B cell (primary cell): ENCODE results near the gene TNPO3. TPM values are rescaled to one million over a fixed set of nuclear protein-coding genes. Genes with fewer than 3 reads are reported as not detected.

Experiments used
- ATAC-seq: fragments of 200-7000 bp; cut with Tn5 transposase; one replicate; pipeline ENCODE4 v1.10.0; 2021; ENCODE audit warnings: low read depth, mild to moderate bottlenecking, moderate number of reproducible peaks, moderate library complexity
- CTCF ChIA-PET: fragments of 350-600 bp; sonication (Branson Sonifier 250); formaldehyde crosslinking; loops from one replicate; lab custom pipeline; 2021; ENCODE audit warnings: antibody characterized with exemption, inconsistent platforms; lab: Charles Lee
- POLR2A ChIA-PET: fragments of 350-600 bp; sonication (Branson Sonifier 250); formaldehyde crosslinking; loops from one replicate; lab custom pipeline; 2021; ENCODE audit warnings: antibody characterized with exemption; lab: Charles Lee
- DNase-seq: peaks from one replicate; pipeline ENCODE4 v3.0.0; 2013
- H2AFZ ChIP-seq: 2 replicates; pipeline ENCODE4 v1.6.1; 2012; ENCODE audit warnings: mild to moderate bottlenecking, low read depth, low read length; ENCODE audit not compliant: insufficient read depth, poor library complexity, severe bottlenecking
- H3K27ac ChIP-seq, 2 donors: 1 replicate in 1 of 2; 2 replicates in 1 of 2; pipeline ENCODE4 v1.5.1; 2012 to 2013; ENCODE audit warnings: low read length in 2 of 2, mild to moderate bottlenecking in 2 of 2, moderate library complexity in 1 of 2
- H3K27me3 ChIP-seq, 4 experiments: fragments of 200-600 bp in 1 of 4; sonication (generic) in 1 of 4; replicated peaks in 1 of 4; 1 replicate in 2 of 4; 2 replicates in 2 of 4; pipeline versions ENCODE4 v1.6.1 to v1.7.0; 2013 to 2016; ENCODE audit warnings: low read length in 3 of 4, mild to moderate bottlenecking in 2 of 4, mixed read lengths in 1 of 4, moderate library complexity in 1 of 4; ENCODE audit not compliant: insufficient read depth in 4 of 4, control insufficient read depth in 3 of 4; ENCODE audit errors: control extremely low read depth in 1 of 4
- H3K36me3 ChIP-seq, 2 experiments: replicated peaks in 1 of 2; 1 replicate in 1 of 2; 2 replicates in 1 of 2; pipeline versions ENCODE4 v1.6.1 to v1.7.1; 2013; ENCODE audit warnings: low read length in 1 of 2; ENCODE audit not compliant: insufficient read depth in 2 of 2, control insufficient read depth in 1 of 2; ENCODE audit errors: control extremely low read depth in 1 of 2, extremely low read depth in 1 of 2
- H3K4me1 ChIP-seq, 2 donors: fragments of 200-600 bp in 1 of 2; sonication (generic) in 1 of 2; 1 replicate in 1 of 2; 2 replicates in 1 of 2; pipeline versions ENCODE4 v1.5.1 to v1.6.1; 2013 to 2017; ENCODE audit warnings: low read length in 2 of 2; ENCODE audit not compliant: control insufficient read depth in 2 of 2, insufficient read depth in 2 of 2
- H3K4me2 ChIP-seq: replicated peaks from 2 replicates; pipeline ENCODE3; 2012; ENCODE audit warnings: mild to moderate bottlenecking, low read depth, low read length; ENCODE audit not compliant: poor library complexity, severe bottlenecking
- H3K4me3 ChIP-seq, 5 experiments: fragments of 200-600 bp in 1 of 5; sonication (generic) in 1 of 5; 1 replicate in 3 of 5; 2 replicates in 2 of 5; pipeline versions ENCODE4 v1.5.1 to v1.7.0; 2011 to 2016; ENCODE audit warnings: low read length in 4 of 5, mild to moderate bottlenecking in 4 of 5, low read depth in 2 of 5, control low read depth in 1 of 5, moderate library complexity in 1 of 5; ENCODE audit not compliant: insufficient read depth in 1 of 5; ENCODE audit errors: control extremely low read depth in 1 of 5, extremely low read depth in 1 of 5
- H3K79me2 ChIP-seq: fragments of 200-600 bp; sonication (generic); one replicate; pipeline ENCODE4 v1.6.0; 2016; ENCODE audit warnings: low read length; ENCODE audit not compliant: control insufficient read depth, insufficient read depth
- H3K9ac ChIP-seq: fragments of 200-600 bp; sonication (generic); 2 replicates; pipeline ENCODE4 v1.6.1; 2017; ENCODE audit warnings: mild to moderate bottlenecking, low read length, moderate library complexity
- H3K9me3 ChIP-seq, 3 donors: one replicate each; pipeline versions ENCODE4 v1.6.1 to v1.7.1; 2013; ENCODE audit warnings: low read length in 2 of 3; ENCODE audit not compliant: control insufficient read depth in 2 of 3, insufficient read depth in 1 of 3; ENCODE audit errors: control extremely low read depth in 1 of 3
- H4K20me1 ChIP-seq: 2 replicates; pipeline ENCODE4 v1.6.0; 2012; ENCODE audit warnings: mild to moderate bottlenecking, low read length; ENCODE audit not compliant: insufficient read depth, control insufficient read depth, poor library complexity, severe bottlenecking
- H3K27ac Mint-ChIP-seq: one replicate; pipeline ENCODE4 v1.8.0; 2021; ENCODE audit warnings: mixed read lengths
- H3K27me3 Mint-ChIP-seq: one replicate; pipeline ENCODE4 v1.8.0; 2021; ENCODE audit warnings: mixed read lengths
- H3K4me1 Mint-ChIP-seq: one replicate; pipeline ENCODE4 v1.8.0; 2021; ENCODE audit warnings: mixed read lengths
- H3K4me3 Mint-ChIP-seq: one replicate; pipeline ENCODE4 v1.8.0; 2021; ENCODE audit warnings: mixed read lengths
- H3K9me3 Mint-ChIP-seq: one replicate; pipeline ENCODE4 v1.8.0; 2022; ENCODE audit warnings: mixed read lengths; ENCODE audit not compliant: insufficient read depth
- CTCF ChIP-seq: fragments of 200-600 bp; IDR thresholded peaks from one replicate; pipeline ENCODE4 v1.8.0; 2022; ENCODE audit warnings: antibody characterized with exemption, mild to moderate bottlenecking
- EZH2 ChIP-seq: IDR thresholded peaks from 2 replicates; pipeline ENCODE4 v1.6.1; 2012; ENCODE audit warnings: borderline replicate concordance, low read depth, mild to moderate bottlenecking, moderate library complexity, low read length; ENCODE audit not compliant: insufficient read depth, poor library complexity, severe bottlenecking
- WGBS: methylation state at CpG from one replicate; pipeline ENCODE4 v1.1.5; 2013; ENCODE audit warnings: missing lambda C conversion rate; ENCODE audit not compliant: insufficient coverage; 5-methylcytosine and 5-hydroxymethylcytosine counted together
- intact Hi-C: fragments of 100-400 bp; cut with micrococcal nuclease; formaldehyde crosslinking; loops from one replicate; pipeline ENCODE4 v1.10.0; 2022
- polyA plus RNA-seq: library from polyadenylated mRNA; depleted of rRNA; stranded (reverse); fragments of >200 nt; gene quantifications from 2 replicates; pipeline ENCODE4 v1.2.3, GENCODE V29; 2012
- total RNA-seq, 2 donors: library from RNA; stranded (reverse); fragments of 120-200 nt in 1 of 2; gene quantifications; 1 replicate in 1 of 2; 2 replicates in 1 of 2; pipeline versions ENCODE4 v1.2.3 to v1.2.4, GENCODE V29; 2013 to 2022

TNPO3 gene
- total and polyA plus RNA-seq, 2 donors (not counting 1 experiment from before 2014, with no cell fraction given) = 19.0 to 48.3 TPM

- H3K4me3 ChIP-seq = no peak overlapping the region
- Mint-ChIP-seq H3K27me3 (no peaks in the 10 kb centered on the region), H3K4me3 (no peak overlapping the region), H3K9me3 (no peaks in the 10 kb centered on the region), H3K27ac (no peak overlapping the region), H3K4me1 (no peaks in the 10 kb centered on the region)
- no peaks in the 10 kb centered on the region for H4K20me1 ChIP-seq
- no peaks in the 10 kb centered on the region for H3K9me3 ChIP-seq
- intact Hi-C loops = no loop called here
- H3K4me2 ChIP-seq = no peak overlapping the region
- POLR2A ChIA-PET = interaction anchor here (0.7 kb wide), 1 partner anchor 69 kb away, joined by 5 read pairs; no protein-coding TSS in a partner anchor
- no peaks in the 10 kb centered on the region for H3K79me2 ChIP-seq
- WGBS = 79% methylated on average over 3 of the region's 7 CpGs
- ATAC-seq (no peak), DNase-seq (no peak)
- no peak overlapping the region for H3K27ac ChIP-seq
- CTCF ChIA-PET = interaction anchor here (1.4 kb wide), 1 partner anchor 117 kb away, joined by 4 read pairs; no protein-coding TSS in a partner anchor
- peaks cover 20 to 66% of the 10 kb centered on the region in 2 experiments for H3K36me3 ChIP-seq
- H3K27me3 ChIP-seq = no peaks in the 10 kb centered on the region
- no peaks in the 10 kb centered on the region for H3K4me1 ChIP-seq
- no peak overlapping the region for H2AFZ ChIP-seq
- H3K9ac ChIP-seq = no peak overlapping the region
- TF ChIP-seq EZH2 (no peak), CTCF (no peak)
Observed at GRCh38 chr7:128974241-128974934, 80.5 kb downstream of the TNPO3 start.

- TF ChIP-seq CTCF = no peak
- TF ChIP-seq EZH2 = no peak
- Histone ChIP-seq H3K4me3 (no peak overlapping the region), H3K9me3 (no peaks in the 10 kb centered on the region), H3K4me1 (peaks cover 2% of the 10 kb centered on the region in 2 donors), H3K79me2 (no peaks in the 10 kb centered on the region), H3K4me2 (no peak overlapping the region), H4K20me1 (no peaks in the 10 kb centered on the region), H2AFZ (no peak overlapping the region), H3K27ac (peak overlapping the region in 1 of 2 donors; percentile 36), H3K27me3 (no peaks in the 10 kb centered on the region), H3K9ac (no peak overlapping the region), H3K36me3 (peaks cover 27 to 80% of the 10 kb centered on the region in 2 experiments)
- no peak overlapping the region for H3K4me3 Mint-ChIP-seq
- no peak for DNase-seq
- intact Hi-C loops = loop anchor here (10.0 kb wide), 1 partner anchor 86 kb away; the partner anchor contains the start of gene TNPO3
- no CpG with 5 or more reads among the region's 1 CpG for WGBS
- H3K4me1 Mint-ChIP-seq = peaks cover 6% of the 10 kb centered on the region
- no peak for ATAC-seq
- CTCF ChIA-PET = interaction anchor here (1.3 to 1.6 kb wide), 2 partner anchors 13 to 17 kb away, joined by 3 read pairs; no protein-coding TSS in a partner anchor
- H3K9me3 Mint-ChIP-seq = no peaks in the 10 kb centered on the region
- peak overlapping the region; percentile 53 for H3K27ac Mint-ChIP-seq
- no peaks in the 10 kb centered on the region for H3K27me3 Mint-ChIP-seq
- POLR2A ChIA-PET = no interaction called here
Observed at GRCh38 chr7:128968624-128969023, 86.3 kb downstream of the TNPO3 start.
